ENCODE data around the gene FBP2. TPM values are rescaled to one million over a fixed set of nuclear protein-coding genes. Genes with fewer than 3 reads are reported as not detected.

FBP2 gene
- total and polyA plus RNA-seq, 4 donors = 0.02 to 0.88 TPM; not detected in 2

DNA sequence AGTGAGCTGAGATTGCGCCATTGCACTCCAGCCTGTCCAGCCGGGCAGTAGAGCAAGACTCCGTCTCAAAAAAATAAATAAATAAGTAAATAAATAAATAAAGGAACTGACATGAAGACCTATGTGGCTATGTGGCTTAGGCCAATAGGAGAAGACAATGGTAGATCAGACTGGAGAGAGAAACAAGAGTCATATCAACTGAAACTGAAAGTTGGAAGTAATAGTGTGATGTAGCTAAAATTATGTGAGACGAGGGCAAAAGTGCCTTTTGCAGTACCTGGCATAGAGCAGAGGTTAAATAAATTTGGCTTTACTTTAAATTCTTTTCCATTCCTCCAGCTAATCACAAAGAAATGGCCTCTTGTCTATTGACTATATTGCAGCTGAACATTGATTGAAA lies 7.3 kb downstream of the FBP2 start:
- H3K9me3 ChIP-seq (ENCODE audit: control insufficient read depth in 4 of 4, insufficient read depth in 3 of 4, low read length in 3 of 4) = no peaks in the 10 kb centered on the region
- no peaks in the 10 kb centered on the region for H3K27me3 ChIP-seq (ENCODE audit: control insufficient read depth in 3 of 3, insufficient read depth in 3 of 3, low read length in 2 of 3)
- no peak overlapping the region for H3K27ac ChIP-seq (ENCODE audit: low read depth in 1 of 2, low read length in 1 of 2)
- WGBS, 2 donors = 55 to 71% methylated on average over 4 of the region's 4 CpGs
- H3K9ac ChIP-seq (ENCODE audit: insufficient read depth in 1 of 2, low read length in 2 of 2) = no peak overlapping the region
- no peak overlapping the region for H3K4me3 ChIP-seq
- DNase-seq = peak in 1 of 3 donors; percentile 13
- H3K36me3 ChIP-seq (ENCODE audit: control insufficient read depth in 4 of 4, insufficient read depth in 4 of 4, low read length in 4 of 4) = no peaks in the 10 kb centered on the region
- no peak for TF ChIP-seq CTCF (IDR thresholded peaks at IDR 0.05; ENCODE audit: control extremely low read depth, extremely low read depth)
- ATAC-seq (ENCODE audit: insufficient read depth, low FRiP score) = no peak
- peaks cover 0 to 10% (median 0%) of the 10 kb centered on the region in 5 donors for H3K4me1 ChIP-seq (ENCODE audit: control insufficient read depth in 5 of 5, insufficient read depth in 5 of 5, low read length in 5 of 5)

DNA sequence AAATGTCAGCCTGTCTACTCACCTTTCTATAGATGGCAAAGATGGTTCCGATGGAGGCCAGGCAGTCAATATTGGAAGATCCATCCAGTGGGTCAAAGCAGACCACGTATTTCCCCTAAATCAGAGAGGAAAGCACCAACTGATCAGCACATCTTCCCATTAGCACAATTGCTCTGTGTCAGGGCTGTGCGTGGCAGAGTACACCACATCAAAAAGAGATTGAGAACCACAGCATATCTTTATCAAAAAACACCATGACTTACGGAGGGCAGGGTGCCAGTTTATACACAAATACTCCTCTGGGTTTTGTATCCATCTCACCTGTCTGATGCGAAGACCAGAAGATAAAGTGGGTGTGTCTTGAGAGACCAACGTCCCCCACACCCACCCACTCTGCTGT lies 9.1 kb downstream of the FBP2 start:
- Histone ChIP-seq H3K4me1 (ENCODE audit: control insufficient read depth in 5 of 5, insufficient read depth in 5 of 5, low read length in 5 of 5) (peaks cover 0 to 10% (median 0%) of the 10 kb centered on the region in 5 donors), H3K27me3 (ENCODE audit: control insufficient read depth in 3 of 3, insufficient read depth in 3 of 3, low read length in 2 of 3) (no peaks in the 10 kb centered on the region), H3K36me3 (ENCODE audit: control insufficient read depth in 4 of 4, insufficient read depth in 4 of 4, low read length in 4 of 4) (no peaks in the 10 kb centered on the region), H3K4me3 (no peak overlapping the region), H3K9me3 (ENCODE audit: control insufficient read depth in 4 of 4, insufficient read depth in 3 of 4, low read length in 3 of 4) (no peaks in the 10 kb centered on the region), H3K27ac (ENCODE audit: low read depth in 1 of 2, low read length in 1 of 2) (no peak overlapping the region), H3K9ac (ENCODE audit: insufficient read depth in 1 of 2, low read length in 2 of 2) (no peak overlapping the region)
- no peak for ATAC-seq (ENCODE audit: insufficient read depth, low FRiP score)
- 83 to 91% methylated on average over 6 of the region's 6 CpGs for WGBS, 2 donors
- TF ChIP-seq CTCF (IDR thresholded peaks at IDR 0.05; ENCODE audit: control extremely low read depth, extremely low read depth) = no peak
- no peak for DNase-seq

DNA sequence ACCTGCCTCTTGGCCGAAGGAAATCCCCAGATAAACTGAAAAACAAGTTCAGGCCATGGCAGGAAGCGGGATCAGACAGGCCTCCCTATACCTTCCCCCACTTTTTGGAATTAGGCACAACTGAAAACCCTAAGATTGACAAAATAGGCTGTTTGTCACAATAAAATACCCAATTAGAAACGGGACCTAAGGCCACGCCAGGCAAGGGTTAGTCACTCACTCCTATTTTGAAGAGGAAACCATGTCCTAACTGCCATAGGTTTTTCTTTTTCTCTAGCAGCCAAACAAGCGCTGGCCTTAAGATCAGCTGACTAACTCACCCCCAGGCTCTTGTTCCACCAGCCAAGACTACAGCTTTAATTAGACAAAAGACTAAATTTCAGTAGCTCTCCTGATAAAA lies 11.9 kb downstream of the FBP2 start:
- WGBS, 2 donors = 92 to 95% methylated on average over 5 of the region's 5 CpGs
- Histone ChIP-seq H3K36me3 (ENCODE audit: control insufficient read depth in 4 of 4, insufficient read depth in 4 of 4, low read length in 4 of 4) (no peaks in the 10 kb centered on the region), H3K27me3 (ENCODE audit: control insufficient read depth in 3 of 3, insufficient read depth in 3 of 3, low read length in 2 of 3) (no peaks in the 10 kb centered on the region), H3K27ac (ENCODE audit: low read depth in 1 of 2, low read length in 1 of 2) (no peak overlapping the region), H3K4me1 (ENCODE audit: control insufficient read depth in 5 of 5, insufficient read depth in 5 of 5, low read length in 5 of 5) (peaks cover 0 to 16% (median 0%) of the 10 kb centered on the region in 5 donors), H3K9ac (ENCODE audit: insufficient read depth in 1 of 2, low read length in 2 of 2) (no peak overlapping the region), H3K4me3 (no peak overlapping the region), H3K9me3 (ENCODE audit: control insufficient read depth in 4 of 4, insufficient read depth in 3 of 4, low read length in 3 of 4) (no peaks in the 10 kb centered on the region)
- ATAC-seq (ENCODE audit: insufficient read depth, low FRiP score) (no peak), DNase-seq (no peak)
- no peak for TF ChIP-seq CTCF (IDR thresholded peaks at IDR 0.05; ENCODE audit: control extremely low read depth, extremely low read depth)

- DNase-seq = peak in 2 of 3 donors; percentile 33 to 54
- Histone ChIP-seq H3K9ac (ENCODE audit: insufficient read depth in 1 of 2, low read length in 2 of 2) (no peak overlapping the region), H3K27ac (ENCODE audit: low read depth in 1 of 2, low read length in 1 of 2) (no peak overlapping the region), H3K27me3 (ENCODE audit: control insufficient read depth in 3 of 3, insufficient read depth in 3 of 3, low read length in 2 of 3) (no peaks in the 10 kb centered on the region), H3K9me3 (ENCODE audit: control insufficient read depth in 4 of 4, insufficient read depth in 3 of 4, low read length in 3 of 4) (no peaks in the 10 kb centered on the region), H3K36me3 (ENCODE audit: control insufficient read depth in 4 of 4, insufficient read depth in 4 of 4, low read length in 4 of 4) (no peaks in the 10 kb centered on the region), H3K4me1 (ENCODE audit: control insufficient read depth in 5 of 5, insufficient read depth in 5 of 5, low read length in 5 of 5) (peaks cover 0 to 12% (median 0%) of the 10 kb centered on the region in 5 donors), H3K4me3 (no peak overlapping the region)
- no peak for ATAC-seq (ENCODE audit: insufficient read depth, low FRiP score)
- no peak for TF ChIP-seq CTCF (IDR thresholded peaks at IDR 0.05; ENCODE audit: control extremely low read depth, extremely low read depth)
- WGBS, 2 donors = 42 to 65% methylated on average over 2 of the region's 2 CpGs
Measured at GRCh38 chr9:94577571-94577970, 16.1 kb downstream of the FBP2 start.
